GM18498 (cell line): ENCODE measurements around the gene CAND1.
A peak's percentile ranks its signal among the peaks of the same experiment; 100 is the strongest.
"Not testable (repeated sequence)": the region's sequence is repeated elsewhere in the genome, so short reads cannot be mapped to it uniquely, and the experiment has no call there.

Experiments
- ATAC-seq: cut with Tn5 transposase; IDR thresholded peaks from one replicate; pipeline ENCODE4 v1.9.1; 2021; ENCODE audit warnings: mild to moderate bottlenecking, moderate library complexity; ENCODE audit not compliant: unreplicated experiment

Gene CAND1

DNA sequence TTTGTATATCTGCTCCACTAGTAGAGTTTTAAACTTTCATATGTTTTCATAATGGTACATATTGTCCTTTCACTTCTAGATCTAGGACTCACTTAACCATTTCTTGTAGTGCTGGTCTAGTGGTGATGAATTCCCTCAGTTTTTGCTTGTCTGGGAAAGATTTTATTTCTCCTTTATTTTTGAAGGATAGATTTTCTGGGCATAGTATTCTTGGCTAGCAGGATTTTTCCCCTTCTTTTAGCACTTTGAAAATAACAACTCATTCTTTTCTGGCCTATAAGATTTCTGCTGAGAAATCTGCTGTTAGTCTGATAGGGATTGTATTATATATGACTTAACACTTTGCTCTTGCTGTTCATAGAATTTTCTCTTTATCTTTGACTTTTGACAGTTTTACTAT, 69.3 kb downstream of the CAND1 start:
- ATAC-seq, result no peak

DNA sequence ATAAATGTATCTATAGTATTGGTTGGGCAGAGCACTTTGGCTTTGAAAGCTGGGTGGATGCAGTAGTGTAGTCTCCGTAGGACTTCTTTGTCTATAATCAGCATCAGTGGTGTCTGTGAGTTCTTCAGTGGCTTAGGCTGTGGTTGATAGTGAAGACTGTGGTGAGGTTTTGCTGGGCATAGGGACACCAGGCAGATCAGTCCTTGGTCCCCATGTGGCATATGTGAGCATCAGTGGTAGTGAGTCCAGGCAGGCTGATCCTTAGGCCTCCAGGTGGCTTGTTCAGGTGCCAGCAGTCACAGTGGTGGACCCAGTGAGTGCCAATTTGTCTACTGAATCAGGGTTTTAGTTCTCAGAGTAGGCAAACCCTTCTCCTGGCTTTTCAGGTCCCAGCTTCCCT, 70.4 kb downstream of the CAND1 start:
- ATAC-seq, result no peak

DNA sequence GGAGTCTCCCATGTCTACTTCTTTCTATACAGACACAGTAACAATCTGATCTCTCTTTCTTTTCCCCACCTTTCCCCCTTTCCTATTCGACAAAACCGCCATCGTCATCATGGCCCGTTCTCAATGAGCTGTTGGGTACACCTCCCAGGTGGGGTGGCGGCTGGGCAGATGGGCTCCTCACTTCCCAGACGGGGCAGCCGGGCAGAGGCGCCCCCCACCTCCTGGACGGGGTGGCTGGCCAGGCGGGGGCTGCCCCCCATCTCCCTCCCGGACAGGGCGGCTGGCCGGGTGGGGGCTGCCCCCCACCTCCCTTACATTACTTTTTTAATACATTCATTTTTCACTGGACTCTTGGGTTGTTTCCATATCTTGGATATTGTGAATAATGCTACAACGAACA, 71.9 kb downstream of the CAND1 start:
- ATAC-seq, result not testable (repeated sequence)

DNA sequence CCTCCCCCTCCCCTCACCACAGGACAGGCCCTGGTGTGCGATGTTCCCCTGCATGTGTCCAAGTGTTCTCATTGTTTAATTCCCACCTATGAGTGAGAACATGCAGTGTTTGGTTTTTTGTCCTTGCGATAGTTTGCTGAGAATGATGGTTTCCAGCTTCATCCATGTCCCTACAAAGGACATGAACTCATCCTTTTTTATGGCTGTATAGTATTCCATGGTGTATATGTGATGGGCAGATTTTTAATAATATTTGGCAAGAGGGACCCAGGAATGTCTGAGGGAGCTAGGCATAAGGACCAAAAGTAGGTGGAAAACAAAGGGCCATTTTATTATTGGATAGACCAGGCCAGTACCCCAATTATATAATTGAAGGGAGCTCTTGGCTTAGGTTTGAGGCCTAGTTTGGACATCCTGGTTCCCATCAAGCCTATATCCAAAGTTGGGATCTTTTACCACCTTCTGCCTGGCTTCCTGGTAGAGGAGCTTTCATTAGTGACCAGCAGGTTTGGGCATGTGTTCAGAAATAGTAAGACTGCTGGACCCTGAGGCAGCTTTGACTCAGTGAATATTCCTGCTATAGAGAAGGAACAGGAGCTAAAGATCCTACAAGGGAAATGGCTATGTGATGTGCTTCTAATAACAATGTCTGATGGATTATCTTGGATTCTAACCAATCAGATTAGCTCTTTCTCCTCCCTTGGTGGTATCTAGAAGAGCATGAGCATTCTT, 76.0 kb downstream of the CAND1 start:
- ATAC-seq, result no peak

DNA sequence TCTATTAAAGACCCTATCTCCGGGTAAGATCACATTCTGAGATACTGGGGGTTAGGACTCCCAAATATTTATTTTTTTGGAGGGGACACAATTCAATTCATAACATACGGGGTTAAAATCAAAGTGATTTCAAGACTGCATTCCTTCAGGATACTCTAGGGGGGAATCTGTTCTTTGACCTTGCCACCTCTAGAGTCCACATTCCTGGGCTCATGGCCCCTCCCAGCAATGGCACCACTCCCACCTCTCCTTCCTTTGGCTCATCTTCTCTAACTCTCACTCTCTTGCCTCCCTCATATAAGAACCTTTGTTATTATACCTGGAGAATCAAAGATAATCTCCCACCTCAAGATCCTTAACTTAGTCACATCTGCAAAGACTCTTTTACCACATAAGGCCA, 79.5 kb downstream of the CAND1 start:
- ATAC-seq, result no peak

DNA sequence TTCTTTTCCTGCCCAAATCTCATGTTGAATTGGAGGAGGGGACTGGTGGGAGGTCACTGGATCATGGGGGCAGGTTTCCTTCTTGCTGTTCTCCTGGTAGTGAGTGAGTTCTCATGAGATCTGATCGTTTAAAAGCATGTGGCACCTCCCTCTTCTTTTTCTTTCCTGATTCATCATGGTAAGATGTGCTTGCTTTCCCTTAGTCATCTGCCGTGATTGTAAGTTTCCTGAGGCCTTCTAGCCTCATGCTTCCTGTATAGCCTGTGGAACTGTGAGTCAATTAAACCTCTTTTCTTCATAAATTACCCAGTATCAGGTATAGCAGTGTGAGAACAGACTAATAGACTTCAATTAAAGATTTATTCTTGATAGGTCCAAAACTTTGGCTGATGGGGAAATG, 83.5 kb downstream of the CAND1 start:
- ATAC-seq, result no peak

DNA sequence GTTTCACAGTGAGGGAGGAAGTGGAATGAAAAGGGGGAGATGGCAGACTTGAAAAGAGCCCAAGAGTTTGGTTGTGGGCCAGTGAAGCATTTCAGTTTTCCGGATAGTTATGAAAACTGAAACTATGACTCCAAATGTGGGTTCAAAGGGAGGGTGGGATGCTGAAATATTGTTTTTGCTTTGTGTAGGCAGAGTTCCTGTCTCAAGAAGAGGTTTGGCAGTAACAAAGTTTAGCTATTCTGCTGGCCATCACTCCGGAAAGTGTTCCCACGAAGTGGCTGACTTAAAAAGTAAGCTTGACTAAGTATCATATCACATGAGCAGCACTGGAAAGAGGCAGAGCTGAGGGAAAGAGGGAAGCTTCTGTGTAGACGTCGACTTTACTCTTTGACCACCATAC, 85.2 kb downstream of the CAND1 start:
- ATAC-seq, result no peak

DNA sequence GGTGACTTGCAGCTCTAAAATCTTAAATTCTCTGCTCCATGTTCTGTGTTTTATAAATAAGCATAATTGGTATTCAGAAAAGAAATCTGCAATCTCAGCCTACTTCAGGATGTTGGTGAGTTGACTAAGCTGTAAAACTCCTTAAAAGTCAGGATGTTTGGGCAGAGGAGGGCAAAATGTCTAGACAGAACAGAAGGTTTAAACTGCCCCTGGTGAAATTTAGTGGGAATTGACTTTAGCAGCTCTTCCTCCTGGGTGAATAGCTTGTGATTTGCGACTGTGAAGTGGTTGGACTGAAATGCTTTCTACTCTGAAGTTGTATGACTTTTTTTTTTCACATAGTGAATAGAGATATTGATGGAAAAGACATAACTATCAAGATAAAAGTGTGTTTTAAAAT, 85.8 kb downstream of the CAND1 start:
- no peak for ATAC-seq

DNA sequence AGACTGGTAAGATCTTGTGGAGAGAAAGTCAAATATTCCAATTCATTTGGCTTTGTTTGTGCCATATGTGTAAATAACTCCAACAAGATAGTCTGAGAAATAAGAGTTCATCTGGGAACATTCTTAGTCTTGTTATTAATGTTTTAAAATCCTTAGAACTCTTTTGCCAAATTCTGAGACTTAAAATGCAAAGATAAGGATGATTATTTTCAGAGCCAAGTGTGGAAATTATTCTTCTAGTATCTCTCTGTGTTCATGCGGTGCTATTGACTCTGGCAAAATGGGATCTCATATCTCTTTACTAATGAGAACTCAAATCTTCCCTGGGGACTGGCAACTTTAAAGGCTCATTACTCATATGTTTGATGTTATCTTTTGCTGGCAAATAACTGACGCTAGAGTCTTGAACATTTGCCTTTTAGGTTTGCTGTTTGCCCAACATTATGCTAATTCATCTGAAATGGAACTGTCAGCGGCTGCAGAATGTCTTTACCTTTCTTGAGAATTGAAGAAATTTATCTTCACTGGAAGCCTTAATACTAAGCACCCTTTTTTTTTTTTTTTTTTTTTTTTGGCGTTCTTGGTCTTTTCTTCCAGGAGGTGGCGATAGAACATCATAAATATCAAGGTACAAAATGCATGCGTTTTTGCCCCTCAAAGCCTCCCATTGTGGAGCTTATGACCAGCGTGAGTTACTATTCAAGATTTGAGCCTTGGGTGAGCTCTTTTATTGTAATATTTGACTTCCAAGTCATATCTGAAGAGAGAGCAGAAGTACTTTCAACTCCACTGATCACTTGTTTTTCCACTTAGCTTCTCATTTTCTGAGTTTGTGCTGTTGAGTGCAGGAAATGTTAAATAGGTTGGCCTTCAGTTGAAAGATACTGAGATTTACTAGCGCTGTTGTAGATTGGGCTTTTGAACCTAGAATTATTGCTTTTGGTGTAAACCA, 86.5 kb downstream of the CAND1 start:
- ATAC-seq, result peak; percentile 49

DNA sequence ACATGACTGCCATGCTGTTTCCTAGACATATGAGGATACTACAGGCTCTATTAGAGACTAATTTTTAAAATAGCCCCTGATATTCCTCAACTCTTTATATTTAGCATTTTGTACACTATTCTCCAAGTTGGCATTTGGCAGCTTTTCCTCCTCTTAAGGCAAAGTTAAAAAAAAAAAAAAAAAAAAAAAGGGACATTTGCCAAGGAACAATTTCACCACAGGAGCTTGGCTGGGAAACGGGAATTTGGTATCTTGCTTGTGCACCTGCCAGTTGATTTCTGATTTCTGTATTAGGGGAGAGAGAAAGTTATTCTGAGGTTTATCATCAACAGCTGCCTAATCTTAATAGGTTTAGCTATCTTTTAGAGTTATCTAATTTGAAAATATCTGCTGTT, 87.2 kb downstream of the CAND1 start:
- no peak for ATAC-seq

DNA sequence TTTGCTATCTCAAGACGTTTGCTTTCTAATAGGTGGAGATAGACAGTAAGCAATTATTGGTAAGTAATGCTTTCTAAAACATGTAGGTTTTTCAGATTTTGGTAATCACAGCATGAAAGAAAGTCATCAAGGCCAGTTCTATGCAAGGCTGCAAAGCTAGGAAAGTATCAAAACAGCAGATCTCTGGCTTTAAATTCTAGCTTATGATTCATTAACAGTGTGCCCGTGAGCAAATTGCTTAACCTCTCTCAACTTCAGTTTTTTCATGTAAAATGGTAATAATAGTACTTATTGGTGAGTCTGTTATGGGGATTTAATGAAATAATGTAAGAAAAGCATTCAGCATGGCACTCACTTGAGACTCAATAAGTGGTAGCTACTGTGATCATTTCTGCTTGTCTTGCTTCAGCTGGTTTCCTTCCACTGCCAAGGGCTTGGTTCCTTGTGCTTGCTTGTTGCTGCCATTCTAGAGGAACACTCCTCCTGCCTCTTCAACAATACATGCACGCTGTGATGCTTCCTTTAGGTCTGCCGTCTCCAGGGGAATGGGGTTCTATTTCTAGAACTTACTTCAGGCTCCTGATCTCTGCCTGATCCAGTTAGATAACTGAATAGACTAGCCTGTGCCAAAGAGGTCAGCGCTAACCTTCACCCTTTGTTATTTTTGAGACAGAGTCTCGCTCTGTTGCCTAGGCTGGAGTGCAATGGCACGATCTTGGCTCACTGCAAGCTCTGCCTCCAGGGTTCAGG, 88.4 kb downstream of the CAND1 start:
- no peak for ATAC-seq

DNA sequence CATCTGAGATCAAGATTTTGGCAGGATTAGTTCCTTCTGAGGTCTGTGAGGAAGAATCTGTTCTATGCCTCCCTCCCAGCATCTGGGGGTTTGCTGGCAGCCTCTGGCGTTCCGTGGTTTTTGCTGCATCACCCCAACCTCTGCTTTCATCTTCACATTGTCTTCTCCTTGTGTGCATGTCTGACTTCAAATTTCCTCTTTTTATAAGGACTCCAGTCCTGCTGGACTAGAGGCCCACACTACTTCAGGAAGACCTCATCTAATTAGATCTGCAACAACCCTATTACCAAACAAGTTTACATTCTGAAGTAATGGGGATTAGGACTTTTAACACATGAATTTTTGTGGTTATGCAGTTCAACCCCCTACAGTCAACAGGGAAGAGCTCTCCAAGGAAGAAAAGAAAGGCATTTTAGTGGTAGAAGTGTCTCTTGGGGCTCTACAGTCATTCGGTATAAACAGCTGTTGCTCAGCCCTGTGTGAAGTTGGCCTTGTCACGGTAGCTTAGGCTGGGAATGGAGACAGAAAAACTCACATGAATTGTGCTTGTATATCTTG, 89.7 kb downstream of the CAND1 start:
- ATAC-seq, result no peak

DNA sequence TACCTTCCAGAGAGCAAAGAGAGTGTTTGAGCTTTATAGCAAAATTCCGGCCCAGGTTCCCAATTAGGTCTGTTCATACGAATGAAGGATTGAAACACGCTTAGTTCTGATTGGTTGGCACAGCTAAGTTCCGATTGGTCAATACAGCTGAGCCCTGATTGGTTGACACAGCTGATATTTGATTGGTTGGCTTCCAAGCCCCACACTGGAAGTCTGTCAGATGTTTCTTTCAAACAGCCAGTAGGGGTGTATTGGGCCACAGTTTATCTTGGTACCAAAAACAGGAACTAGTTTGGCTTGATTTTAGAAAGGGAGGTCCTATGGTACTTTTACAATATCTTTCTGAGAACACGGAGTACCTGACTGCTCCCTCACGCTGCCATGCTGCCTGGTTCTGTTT, 93.4 kb downstream of the CAND1 start:
- no peak for ATAC-seq

DNA sequence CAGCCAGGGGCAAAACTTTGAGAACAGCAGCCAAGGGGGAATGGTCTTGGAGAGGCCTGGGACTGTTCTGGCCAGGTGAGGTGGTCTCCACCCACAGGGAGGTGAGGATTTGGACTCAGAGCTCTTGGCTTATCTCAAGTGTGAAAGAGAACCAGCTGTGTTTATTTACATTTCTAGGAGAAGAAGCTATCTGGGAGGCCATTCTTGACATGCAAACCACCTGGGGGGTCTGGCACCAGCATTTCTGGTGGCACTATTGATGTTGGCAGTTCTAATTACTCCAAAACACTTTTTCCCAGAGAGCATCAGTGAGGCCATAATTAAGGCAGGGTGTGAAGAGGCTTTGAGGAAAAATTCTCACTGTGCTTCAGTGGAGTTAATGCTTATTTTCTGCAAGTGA, 95.1 kb downstream of the CAND1 start:
- ATAC-seq, result no peak

DNA sequence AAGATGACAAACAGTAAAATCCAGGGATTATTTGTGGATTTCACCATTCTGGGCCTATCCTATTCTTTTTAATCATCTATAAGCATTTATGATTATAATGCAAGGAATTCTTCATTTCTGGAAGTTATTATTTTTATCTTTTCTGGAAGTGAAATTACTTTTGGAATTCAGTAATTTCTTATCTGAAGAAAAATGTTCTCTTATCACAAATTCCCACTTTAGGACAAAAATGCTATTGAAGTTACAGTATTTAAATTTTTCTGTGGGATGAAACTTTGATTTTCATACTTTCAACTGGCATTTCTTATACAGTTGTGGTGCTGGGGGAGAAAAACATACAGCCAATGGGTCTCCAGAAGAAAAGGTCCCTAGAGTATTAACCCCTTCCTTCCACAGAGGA, 96.0 kb downstream of the CAND1 start:
- ATAC-seq, result no peak

DNA sequence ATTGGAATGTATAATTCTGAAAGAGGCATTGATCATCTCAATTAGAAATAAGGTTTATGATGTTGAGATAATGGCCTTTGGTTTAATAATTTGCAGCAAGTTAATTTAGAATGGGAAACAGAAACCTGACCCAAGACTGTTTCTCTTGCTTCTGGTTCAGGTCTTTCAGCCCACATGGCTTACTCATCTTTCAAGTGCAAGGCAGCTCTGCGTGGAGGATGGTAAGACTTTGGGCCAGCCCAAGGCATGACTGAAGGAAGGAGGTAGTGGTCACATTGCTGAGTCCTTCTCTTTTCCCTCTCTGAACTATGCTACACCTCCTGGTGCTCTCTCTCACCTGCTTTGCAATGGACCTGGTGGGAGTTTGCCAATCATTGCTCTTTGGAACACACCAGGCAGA, 98.7 kb downstream of the CAND1 start:
- ATAC-seq, result no peak
